Esophagus squamous epithelium (tissue), 4 donors: ENCODE results near the gene PREX1.

Experiments used
- POLR2A ChIP-seq, 4 donors: fragments of 450-650 bp; IDR thresholded peaks; one replicate each; pipeline ENCODE4 v1.6.1; 2017; ENCODE audit warnings: antibody characterized with exemption in 4 of 4, mild to moderate bottlenecking in 4 of 4, moderate library complexity in 3 of 4
- TF ChIP-seq, protein P1 (sequence below), 6 experiments: fragments of 450-650 bp in 4 of 6; fragments of 200-600 bp in 2 of 6; sonication (generic) in 2 of 6; IDR thresholded peaks; one replicate each; pipeline ENCODE4 v1.5.1; 2016 to 2019; ENCODE audit warnings: antibody characterized with exemption in 6 of 6, mild to moderate bottlenecking in 4 of 6, moderate library complexity in 4 of 6

DNA sequence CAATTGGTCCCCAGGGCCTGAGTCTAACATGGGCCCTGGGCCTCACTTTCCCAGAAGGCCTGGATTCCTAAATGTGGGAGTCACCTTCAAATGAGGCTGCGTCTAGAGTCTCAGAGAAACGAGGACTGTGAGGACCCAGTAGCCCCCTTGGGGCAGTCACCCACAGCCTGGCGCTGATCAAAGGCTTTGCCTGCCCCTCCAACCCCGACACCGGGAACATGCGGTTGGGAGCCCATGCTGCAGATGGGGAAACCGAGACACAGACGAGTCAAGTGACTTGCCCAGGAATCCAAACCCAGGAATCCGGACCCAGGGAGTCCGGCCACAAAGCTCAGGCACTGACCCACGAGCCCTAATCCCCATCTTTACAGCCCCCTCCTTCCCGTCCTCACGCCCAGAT lies 209.7 kb downstream of the PREX1 start:
- TF ChIP-seq, protein P1, sequence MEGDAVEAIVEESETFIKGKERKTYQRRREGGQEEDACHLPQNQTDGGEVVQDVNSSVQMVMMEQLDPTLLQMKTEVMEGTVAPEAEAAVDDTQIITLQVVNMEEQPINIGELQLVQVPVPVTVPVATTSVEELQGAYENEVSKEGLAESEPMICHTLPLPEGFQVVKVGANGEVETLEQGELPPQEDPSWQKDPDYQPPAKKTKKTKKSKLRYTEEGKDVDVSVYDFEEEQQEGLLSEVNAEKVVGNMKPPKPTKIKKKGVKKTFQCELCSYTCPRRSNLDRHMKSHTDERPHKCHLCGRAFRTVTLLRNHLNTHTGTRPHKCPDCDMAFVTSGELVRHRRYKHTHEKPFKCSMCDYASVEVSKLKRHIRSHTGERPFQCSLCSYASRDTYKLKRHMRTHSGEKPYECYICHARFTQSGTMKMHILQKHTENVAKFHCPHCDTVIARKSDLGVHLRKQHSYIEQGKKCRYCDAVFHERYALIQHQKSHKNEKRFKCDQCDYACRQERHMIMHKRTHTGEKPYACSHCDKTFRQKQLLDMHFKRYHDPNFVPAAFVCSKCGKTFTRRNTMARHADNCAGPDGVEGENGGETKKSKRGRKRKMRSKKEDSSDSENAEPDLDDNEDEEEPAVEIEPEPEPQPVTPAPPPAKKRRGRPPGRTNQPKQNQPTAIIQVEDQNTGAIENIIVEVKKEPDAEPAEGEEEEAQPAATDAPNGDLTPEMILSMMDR (IDR thresholded peaks at IDR 0.05) = no peak
- TF ChIP-seq POLR2A (IDR thresholded peaks at IDR 0.05) = no peak
